ENCODE data around the gene CASKIN1. TPM values are rescaled to one million over a fixed set of nuclear protein-coding genes. Genes with fewer than 3 reads are reported as not detected.

CASKIN1 gene
- total and polyA plus RNA-seq, 4 donors, result 0.09 to 0.35 (median 0.12) TPM

- whole genome bisulfite sequencing, 2 donors, result 40 to 54% methylated on average over 3 to 50 of the region's 50 CpGs
- no peaks in the 10 kb centered on the region for H3K4me1 ChIP-seq (ENCODE audit: control insufficient read depth in 5 of 5, insufficient read depth in 5 of 5, low read length in 5 of 5)
- H3K36me3 ChIP-seq (ENCODE audit: control insufficient read depth in 4 of 4, insufficient read depth in 4 of 4, low read length in 4 of 4), result peaks cover 4 to 41% (median 9%) of the 10 kb centered on the region in 4 donors
- H3K4me3 ChIP-seq, result no peak overlapping the region
- H3K9me3 ChIP-seq (ENCODE audit: control insufficient read depth in 4 of 4, insufficient read depth in 3 of 4, low read length in 3 of 4), result no peaks in the 10 kb centered on the region
- no peak overlapping the region for H3K27ac ChIP-seq (ENCODE audit: low read depth in 1 of 2, low read length in 1 of 2)
- H3K27me3 ChIP-seq (ENCODE audit: control insufficient read depth in 3 of 3, insufficient read depth in 3 of 3, low read length in 2 of 3), result no peaks in the 10 kb centered on the region
- no peak overlapping the region for H3K9ac ChIP-seq (ENCODE audit: insufficient read depth in 1 of 2, low read length in 2 of 2)
- TF ChIP-seq CTCF (IDR thresholded peaks at IDR 0.05; ENCODE audit: control extremely low read depth, extremely low read depth), result no peak
- DNase-seq (no peak), ATAC-seq (ENCODE audit: insufficient read depth, low FRiP score) (no peak)
Observed at GRCh38 chr16:2179107-2179501, 17.3 kb downstream of the CASKIN1 start.

GRCh38 chr16:2178321-2179106 is 17.9 kb downstream of the CASKIN1 start:
- DNase-seq (peak; percentile 24 to 58 (median 44)), ATAC-seq (ENCODE audit: insufficient read depth, low FRiP score) (no peak)
- no peak for TF ChIP-seq CTCF (IDR thresholded peaks at IDR 0.05; ENCODE audit: control extremely low read depth, extremely low read depth)
- Histone ChIP-seq H3K27me3 (ENCODE audit: control insufficient read depth in 3 of 3, insufficient read depth in 3 of 3, low read length in 2 of 3) (no peaks in the 10 kb centered on the region), H3K9ac (ENCODE audit: insufficient read depth in 1 of 2, low read length in 2 of 2) (no peak overlapping the region), H3K4me1 (ENCODE audit: control insufficient read depth in 5 of 5, insufficient read depth in 5 of 5, low read length in 5 of 5) (no peaks in the 10 kb centered on the region), H3K4me3 (no peak overlapping the region), H3K27ac (ENCODE audit: low read depth in 1 of 2, low read length in 1 of 2) (no peak overlapping the region), H3K9me3 (ENCODE audit: control insufficient read depth in 4 of 4, insufficient read depth in 3 of 4, low read length in 3 of 4) (no peaks in the 10 kb centered on the region), H3K36me3 (ENCODE audit: control insufficient read depth in 4 of 4, insufficient read depth in 4 of 4, low read length in 4 of 4) (peaks cover 4 to 47% (median 9%) of the 10 kb centered on the region in 4 donors)
- WGBS, 2 donors, result 46 to 48% methylated on average over 72 to 106 of the region's 106 CpGs

- peaks cover 4 to 55% (median 11%) of the 10 kb centered on the region in 4 donors for H3K36me3 ChIP-seq (ENCODE audit: control insufficient read depth in 4 of 4, insufficient read depth in 4 of 4, low read length in 4 of 4)
- H3K27me3 ChIP-seq (ENCODE audit: control insufficient read depth in 3 of 3, insufficient read depth in 3 of 3, low read length in 2 of 3), result no peaks in the 10 kb centered on the region
- 94 to 95% methylated on average over 20 of the region's 20 CpGs for WGBS, 2 donors
- H3K4me1 ChIP-seq (ENCODE audit: control insufficient read depth in 5 of 5, insufficient read depth in 5 of 5, low read length in 5 of 5), result no peaks in the 10 kb centered on the region
- H3K4me3 ChIP-seq, result no peak overlapping the region
- no peak for TF ChIP-seq CTCF (IDR thresholded peaks at IDR 0.05; ENCODE audit: control extremely low read depth, extremely low read depth)
- ATAC-seq (ENCODE audit: insufficient read depth, low FRiP score) (no peak), DNase-seq (no peak)
- H3K9ac ChIP-seq (ENCODE audit: insufficient read depth in 1 of 2, low read length in 2 of 2), result no peak overlapping the region
- H3K27ac ChIP-seq (ENCODE audit: low read depth in 1 of 2, low read length in 1 of 2), result no peak overlapping the region
- no peaks in the 10 kb centered on the region for H3K9me3 ChIP-seq (ENCODE audit: control insufficient read depth in 4 of 4, insufficient read depth in 3 of 4, low read length in 3 of 4)
Observed at GRCh38 chr16:2177561-2177960, 18.8 kb downstream of the CASKIN1 start.

All from lung (tissue), 12 donors.